Measurements from ENCODE around the gene PRDM11. TPM values are rescaled to one million over a fixed set of nuclear protein-coding genes. Genes with fewer than 3 reads are reported as not detected.

The PRDM11 gene
- total RNA-seq, 1 donor from 2014 or later = 18.3 TPM

- no peak for TF ChIP-seq CTCF (IDR thresholded peaks at IDR 0.05)
- intact Hi-C loops (cut with DNase I) = no loop called here
- DNase-seq = no peak
Observed at GRCh38 chr11:45225277-45225676, 78.8 kb downstream of the PRDM11 start.

DNA sequence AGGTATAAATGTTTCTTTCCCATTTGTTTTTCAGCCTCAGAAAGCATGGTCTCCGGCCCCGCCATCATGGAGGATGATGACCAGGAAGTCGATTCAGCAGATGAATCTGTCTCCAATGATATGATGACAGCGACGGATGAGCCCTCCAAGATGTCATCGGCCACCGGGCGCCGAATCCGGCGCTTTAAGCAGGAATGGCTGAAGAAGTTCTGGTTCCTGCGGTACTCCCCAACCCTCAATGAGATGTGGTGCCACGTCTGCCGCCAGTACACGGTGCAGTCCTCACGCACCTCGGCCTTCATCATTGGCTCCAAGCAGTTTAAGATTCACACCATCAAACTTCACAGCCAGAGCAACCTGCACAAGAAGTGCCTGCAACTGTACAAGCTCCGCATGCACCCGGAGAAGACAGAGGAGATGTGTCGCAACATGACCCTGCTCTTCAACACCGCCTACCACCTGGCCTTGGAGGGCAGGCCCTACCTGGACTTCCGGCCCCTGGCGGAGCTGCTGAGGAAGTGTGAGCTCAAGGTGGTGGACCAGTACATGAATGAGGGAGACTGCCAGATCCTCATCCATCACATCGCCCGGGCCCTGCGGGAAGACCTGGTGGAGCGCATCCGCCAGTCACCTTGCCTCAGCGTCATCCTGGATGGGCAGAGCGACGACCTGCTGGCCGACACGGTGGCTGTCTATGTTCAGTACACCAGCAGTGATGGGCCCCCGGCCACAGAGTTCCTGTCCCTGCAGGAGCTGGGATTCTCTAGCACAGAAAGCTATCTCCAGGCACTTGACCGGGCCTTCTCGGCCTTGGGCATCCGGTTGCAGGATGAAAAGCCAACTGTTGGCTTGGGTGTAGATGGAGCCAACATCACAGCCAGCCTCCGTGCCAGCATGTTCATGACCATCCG is 79.8 kb downstream of the PRDM11 start:
- intact Hi-C loops (cut with DNase I) = no loop called here
- no peak for TF ChIP-seq CTCF (IDR thresholded peaks at IDR 0.05)
- H3K4me1 ChIP-seq = no peaks in the 10 kb centered on the region
- no peak overlapping the region for H3K4me3 ChIP-seq
- no peak overlapping the region for H3K27ac ChIP-seq
- ATAC-seq (no peak), DNase-seq (no peak)
- H3K9me3 ChIP-seq = no peaks in the 10 kb centered on the region
- peaks cover 37% of the 10 kb centered on the region for H3K36me3 ChIP-seq
- no peaks in the 10 kb centered on the region for H3K27me3 ChIP-seq

More at GRCh38 chr11:45225277-45225676, 78.8 kb downstream of the PRDM11 start:
- H3K27me3 ChIP-seq = no peaks in the 10 kb centered on the region
- no peaks in the 10 kb centered on the region for H3K9me3 ChIP-seq
- no peak for ATAC-seq
- no peaks in the 10 kb centered on the region for H3K4me1 ChIP-seq
- H3K36me3 ChIP-seq = peaks cover 46% of the 10 kb centered on the region
- H3K27ac ChIP-seq = no peak overlapping the region
- H3K4me3 ChIP-seq = no peak overlapping the region

DNA sequence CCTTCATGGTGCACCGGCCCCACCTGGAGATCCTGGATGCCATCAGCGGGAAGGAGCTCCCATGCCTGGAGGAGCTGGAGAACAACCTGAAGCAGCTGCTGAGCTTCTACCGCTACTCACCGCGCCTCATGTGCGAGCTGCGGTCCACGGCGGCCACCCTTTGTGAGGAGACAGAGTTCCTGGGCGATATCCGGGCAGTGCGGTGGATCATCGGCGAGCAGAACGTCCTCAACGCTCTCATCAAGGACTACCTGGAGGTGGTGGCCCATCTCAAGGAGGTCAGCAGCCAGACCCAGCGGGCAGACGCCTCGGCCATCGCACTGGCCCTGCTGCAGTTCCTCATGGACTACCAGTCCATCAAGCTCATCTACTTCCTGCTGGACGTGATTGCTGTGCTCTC is 80.5 kb downstream of the PRDM11 start:
- Histone ChIP-seq H3K4me3 (no peak overlapping the region), H3K27me3 (no peaks in the 10 kb centered on the region), H3K36me3 (peaks cover 32% of the 10 kb centered on the region), H3K27ac (no peak overlapping the region), H3K4me1 (no peaks in the 10 kb centered on the region), H3K9me3 (no peaks in the 10 kb centered on the region)
- intact Hi-C loops (cut with DNase I) = no loop called here
- no peak for DNase-seq
- TF ChIP-seq CTCF (IDR thresholded peaks at IDR 0.05) = no peak
- no peak for ATAC-seq

DNA sequence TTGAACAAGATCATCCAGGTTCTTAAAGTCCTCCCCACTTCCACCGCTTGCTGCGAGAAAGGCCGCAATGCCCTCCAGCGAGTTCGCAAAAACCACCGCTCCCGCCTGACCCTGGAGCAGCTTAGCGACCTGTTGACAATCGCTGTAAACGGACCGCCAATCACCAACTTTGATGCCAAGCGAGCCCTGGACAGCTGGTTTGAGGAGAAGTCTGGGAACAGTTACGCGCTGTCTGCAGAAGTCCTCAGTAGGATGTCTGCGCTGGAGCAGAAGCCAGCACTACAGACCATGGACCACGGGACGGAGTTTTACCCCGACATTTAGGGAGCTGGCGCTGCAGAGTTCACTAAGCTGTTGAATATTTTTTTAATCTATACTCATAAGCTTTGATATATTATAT is 81.4 kb downstream of the PRDM11 start:
- Histone ChIP-seq H3K27me3 (no peaks in the 10 kb centered on the region), H3K4me1 (no peaks in the 10 kb centered on the region), H3K27ac (no peak overlapping the region), H3K4me3 (no peak overlapping the region), H3K9me3 (no peaks in the 10 kb centered on the region), H3K36me3 (peaks cover 26% of the 10 kb centered on the region)
- ATAC-seq (no peak), DNase-seq (no peak)
- no peak for TF ChIP-seq CTCF (IDR thresholded peaks at IDR 0.05)
- intact Hi-C loops (cut with DNase I) = no loop called here

- TF ChIP-seq CTCF (IDR thresholded peaks at IDR 0.05) = no peak
- no peak overlapping the region for H3K27ac ChIP-seq
- no peaks in the 10 kb centered on the region for H3K4me1 ChIP-seq
- DNase-seq (no peak), ATAC-seq (no peak)
- H3K4me3 ChIP-seq = no peak overlapping the region
- peaks cover 26% of the 10 kb centered on the region for H3K36me3 ChIP-seq
- H3K9me3 ChIP-seq = no peaks in the 10 kb centered on the region
- intact Hi-C loops (cut with DNase I) = no loop called here
- no peaks in the 10 kb centered on the region for H3K27me3 ChIP-seq
Observed at GRCh38 chr11:45229401-45230020, 83.1 kb downstream of the PRDM11 start.
